ENCODE data around the gene BRCA1.

GRCh38 chr17:43126911-43127290, 1.7 kb upstream of the BRCA1 start:
- TF ChIP-seq CTCF (IDR thresholded peaks at IDR 0.05) (no peak), POLR2A (IDR thresholded peaks at IDR 0.05) (no peak)

All from lower leg skin (tissue), 3 donors.